ENCODE data around the gene REXO1. TPM values are rescaled to one million over a fixed set of nuclear protein-coding genes. Genes with fewer than 3 reads are reported as not detected.

REXO1 gene
- total and polyA plus RNA-seq, 9 of the 15 experiments (the other 6 are each of a cell fraction or from before 2014, with no cell fraction given) = 0.04 to 63.3 (median 15.8) TPM

- TF ChIP-seq GABPA (tag; conservative IDR thresholded peaks at IDR 0.05; ENCODE audit: low read depth) = peak; percentile 3; the same call in 1 of the 2 replicates
- TF ChIP-seq RBM15 (IDR thresholded peaks at IDR 0.05; ENCODE audit: insufficient read depth, low read length) = no peak
- TF ChIP-seq SAFB2 (IDR thresholded peaks at IDR 0.05; ENCODE audit: borderline replicate concordance, low read depth, low read length, severe bottlenecking) = no peak
- no peak for TF ChIP-seq EP300 (IDR thresholded peaks at IDR 0.05; ENCODE audit: low read length)
- no peak for TF ChIP-seq KLF10 (CRISPR knock-in tag; IDR thresholded peaks at IDR 0.05)
- no peak for TF ChIP-seq ZNF354B (CRISPR knock-in tag; IDR thresholded peaks at IDR 0.05)
- TF ChIP-seq NR2F6 (CRISPR knock-in tag; IDR thresholded peaks at IDR 0.05) = no peak
- TF ChIP-seq SUPT5H (IDR thresholded peaks at IDR 0.05) = 0 out of 2 replicates have a peak, but pooled peaks have one; percentile 53
- TF ChIP-seq PCBP2 (IDR thresholded peaks at IDR 0.05; ENCODE audit: low read depth, low read length, poor library complexity, severe bottlenecking) = no peak
- TF ChIP-seq TAF7 (tag; IDR thresholded peaks at IDR 0.05) = no peak
- TF ChIP-seq HDAC8 (tag; IDR thresholded peaks at IDR 0.05) = no peak
- TF ChIP-seq E2F3 (CRISPR knock-in tag; IDR thresholded peaks at IDR 0.05) = no peak
- peak; percentile 83 to 85 for TF ChIP-seq NRF1 (conservative IDR thresholded peaks at IDR 0.05 in 1 of 2, IDR thresholded peaks at IDR 0.05 in 1 of 2)
- TF ChIP-seq SMAD1 (IDR thresholded peaks at IDR 0.05; ENCODE audit: low read depth, low read length, partially characterized antibody) = peak; percentile 26
- no peak for TF ChIP-seq HBP1 (CRISPR knock-in tag; IDR thresholded peaks at IDR 0.05)
- TF ChIP-seq, protein P1, sequence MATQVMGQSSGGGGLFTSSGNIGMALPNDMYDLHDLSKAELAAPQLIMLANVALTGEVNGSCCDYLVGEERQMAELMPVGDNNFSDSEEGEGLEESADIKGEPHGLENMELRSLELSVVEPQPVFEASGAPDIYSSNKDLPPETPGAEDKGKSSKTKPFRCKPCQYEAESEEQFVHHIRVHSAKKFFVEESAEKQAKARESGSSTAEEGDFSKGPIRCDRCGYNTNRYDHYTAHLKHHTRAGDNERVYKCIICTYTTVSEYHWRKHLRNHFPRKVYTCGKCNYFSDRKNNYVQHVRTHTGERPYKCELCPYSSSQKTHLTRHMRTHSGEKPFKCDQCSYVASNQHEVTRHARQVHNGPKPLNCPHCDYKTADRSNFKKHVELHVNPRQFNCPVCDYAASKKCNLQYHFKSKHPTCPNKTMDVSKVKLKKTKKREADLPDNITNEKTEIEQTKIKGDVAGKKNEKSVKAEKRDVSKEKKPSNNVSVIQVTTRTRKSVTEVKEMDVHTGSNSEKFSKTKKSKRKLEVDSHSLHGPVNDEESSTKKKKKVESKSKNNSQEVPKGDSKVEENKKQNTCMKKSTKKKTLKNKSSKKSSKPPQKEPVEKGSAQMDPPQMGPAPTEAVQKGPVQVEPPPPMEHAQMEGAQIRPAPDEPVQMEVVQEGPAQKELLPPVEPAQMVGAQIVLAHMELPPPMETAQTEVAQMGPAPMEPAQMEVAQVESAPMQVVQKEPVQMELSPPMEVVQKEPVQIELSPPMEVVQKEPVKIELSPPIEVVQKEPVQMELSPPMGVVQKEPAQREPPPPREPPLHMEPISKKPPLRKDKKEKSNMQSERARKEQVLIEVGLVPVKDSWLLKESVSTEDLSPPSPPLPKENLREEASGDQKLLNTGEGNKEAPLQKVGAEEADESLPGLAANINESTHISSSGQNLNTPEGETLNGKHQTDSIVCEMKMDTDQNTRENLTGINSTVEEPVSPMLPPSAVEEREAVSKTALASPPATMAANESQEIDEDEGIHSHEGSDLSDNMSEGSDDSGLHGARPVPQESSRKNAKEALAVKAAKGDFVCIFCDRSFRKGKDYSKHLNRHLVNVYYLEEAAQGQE (IDR thresholded peaks at IDR 0.05; ENCODE audit: borderline replicate concordance) = peak; percentile 64; the same call in 1 of the 2 replicates
- TF ChIP-seq, protein P1 (CRISPR knock-in tag; IDR thresholded peaks at IDR 0.05; ENCODE audit: low read depth) = no peak
- TF ChIP-seq ZNF384 (IDR thresholded peaks at IDR 0.05; ENCODE audit: low read depth, low read length) = 0 out of 2 replicates have a peak, but pooled peaks have one; percentile 12
Measured at GRCh38 chr19:1864480-1865171, 16.3 kb upstream of the REXO1 start (continued).

Measured in K562 (cell line).